ENCODE data around the gene BAG5. TPM values are rescaled to one million over a fixed set of nuclear protein-coding genes. Genes with fewer than 3 reads are reported as not detected.

The BAG5 gene
- total RNA-seq, 1 experiment from 2014 or later, result 28.9 TPM

GRCh38 chr14:103529383-103530365, 32.8 kb downstream of the BAG5 start:
- peaks cover 23% of the 10 kb centered on the region for H3K36me3 Mint-ChIP-seq (ENCODE audit: insufficient read depth, unreplicated experiment)
- POLR2A ChIA-PET, result interaction anchor here (0.7 kb wide), 1 partner anchor 32 kb away, joined by 3 read pairs; no protein-coding TSS in a partner anchor
- peaks cover 31% of the 10 kb centered on the region for H3K4me1 Mint-ChIP-seq (ENCODE audit: low read depth, unreplicated experiment)
- no peak for TF ChIP-seq CTCF (IDR thresholded peaks at IDR 0.05; ENCODE audit: insufficient read depth in 1 of 2, low read depth in 1 of 2, low read length in 1 of 2, severe bottlenecking in 1 of 2, unreplicated experiment in 1 of 2)
- TSS peak; percentile 59 for BruUV-seq (replicated peaks)
- no peaks in the 10 kb centered on the region for H3K9me3 Mint-ChIP-seq (ENCODE audit: unreplicated experiment)
- H3K27me3 ChIP-seq (replicated peaks; ENCODE audit: control insufficient read depth, insufficient read depth, low read length), result no peaks in the 10 kb centered on the region
- H3K27me3 Mint-ChIP-seq (ENCODE audit: insufficient read depth, unreplicated experiment), result no peaks in the 10 kb centered on the region
- no peaks in the 10 kb centered on the region for H3K9me3 ChIP-seq
- peak overlapping the region; percentile 85 for H3K4me3 ChIP-seq (ENCODE audit: low read depth, low read length)
- CTCF ChIA-PET, result interaction anchor here (1.6 to 2.2 kb wide), 2 partner anchors 11 to 17 kb away, joined by 6 to 11 read pairs; no protein-coding TSS in a partner anchor
- no peak for DNase-seq
- H3K27ac Mint-ChIP-seq (ENCODE audit: unreplicated experiment), result peak overlapping the region; percentile 85
- peak overlapping the region; percentile 81 for H3K4me3 Mint-ChIP-seq (ENCODE audit: unreplicated experiment)
- H3K36me3 ChIP-seq (ENCODE audit: control insufficient read depth, insufficient read depth, low read length), result 0 out of 2 replicates have a peak, but pooled peaks cover 2% of the 10 kb centered on the region
- peaks cover 42% of the 10 kb centered on the region for H3K4me1 ChIP-seq
- intact Hi-C loops (cut with micrococcal nuclease; ENCODE audit: unreplicated experiment), result no loop called here

- intact Hi-C loops (cut with micrococcal nuclease; ENCODE audit: unreplicated experiment), result no loop called here
- DNase-seq, result peak; percentile 88 to 93
These were observed 33.7 kb downstream of the BAG5 start, which contains the start of gene TRMT61A for GRCh38 chr14:103528587-103529382. Gene TRMT61A (plus strand): TSS chr14:103529196. CDS start chr14:103529979, 783 bp downstream.

More at GRCh38 chr14:103528587-103529382, 33.7 kb downstream of the BAG5 start, which contains the start of gene TRMT61A:
- BruUV-seq (replicated peaks), result TSS peak; percentile 83
- POLR2A ChIA-PET, result interaction anchor here (0.6 to 1.0 kb wide), 3 partner anchors 21 to 60 kb away, joined by 3 to 5 read pairs (median 4); no protein-coding TSS in a partner anchor
- 0 out of 2 replicates have a peak, but pooled peaks cover 2% of the 10 kb centered on the region for H3K36me3 ChIP-seq (ENCODE audit: control insufficient read depth, insufficient read depth, low read length)
- H3K4me1 Mint-ChIP-seq (ENCODE audit: low read depth, unreplicated experiment), result peaks cover 35% of the 10 kb centered on the region
- H3K9me3 ChIP-seq, result no peaks in the 10 kb centered on the region
- peak within 1 kb of the TSS; percentile 81 for H3K4me3 Mint-ChIP-seq (ENCODE audit: unreplicated experiment)
- no peaks in the 10 kb centered on the region for H3K27me3 Mint-ChIP-seq (ENCODE audit: insufficient read depth, unreplicated experiment)
- peak within 1 kb of the TSS; percentile 85 for H3K4me3 ChIP-seq (ENCODE audit: low read depth, low read length)
- H3K27ac Mint-ChIP-seq (ENCODE audit: unreplicated experiment), result peak within 1 kb of the TSS; percentile 85
- no peaks in the 10 kb centered on the region for H3K9me3 Mint-ChIP-seq (ENCODE audit: unreplicated experiment)
- peaks cover 51% of the 10 kb centered on the region for H3K4me1 ChIP-seq
- H3K36me3 Mint-ChIP-seq (ENCODE audit: insufficient read depth, unreplicated experiment), result peaks cover 29% of the 10 kb centered on the region
- CTCF ChIA-PET, result interaction anchor here (0.6 to 2.2 kb wide), 7 partner anchors 10 to 1694 kb away, joined by 3 to 11 read pairs (median 5); no protein-coding TSS in a partner anchor
- no peaks in the 10 kb centered on the region for H3K27me3 ChIP-seq (replicated peaks; ENCODE audit: control insufficient read depth, insufficient read depth, low read length)
- no peak for TF ChIP-seq CTCF (IDR thresholded peaks at IDR 0.05; ENCODE audit: insufficient read depth in 1 of 2, low read depth in 1 of 2, low read length in 1 of 2, severe bottlenecking in 1 of 2, unreplicated experiment in 1 of 2)

Measured in Caco-2 (cell line).